ENCODE measurements around the gene PARD3. TPM values are rescaled to one million over a fixed set of nuclear protein-coding genes. Genes with fewer than 3 reads are reported as not detected.

The PARD3 gene
- total and polyA plus RNA-seq, 10 of the 15 experiments (the other 5 are each of a cell fraction or from before 2014, with no cell fraction given), result 2.6 to 43.1 (median 13.9) TPM

- TF ChIP-seq E2F4 (IDR thresholded peaks at IDR 0.05; ENCODE audit: low read depth, low read length), result no peak
- no peak for TF ChIP-seq IKZF2 (IDR thresholded peaks at IDR 0.05)
- no peak for TF ChIP-seq MXI1 (IDR thresholded peaks at IDR 0.05; ENCODE audit: low read depth, low read length)
- TF ChIP-seq SUZ12 (IDR thresholded peaks at IDR 0.05; ENCODE audit: unreplicated experiment), result no peak
- no peak for TF ChIP-seq ZBTB4 (CRISPR knock-in tag; IDR thresholded peaks at IDR 0.05)
- TF ChIP-seq MEF2B (IDR thresholded peaks at IDR 0.05; ENCODE audit: partially characterized antibody, poor library complexity, severe bottlenecking), result no peak
- TF ChIP-seq BCL3 (IDR thresholded peaks at IDR 0.05; ENCODE audit: borderline replicate concordance, insufficient read depth, low read depth, low read length, poor library complexity, severe bottlenecking), result no peak
- TF ChIP-seq ATF2 (IDR thresholded peaks at IDR 0.05; ENCODE audit: low read length), result no peak
- TF ChIP-seq E4F1 (IDR thresholded peaks at IDR 0.05; ENCODE audit: borderline replicate concordance, partially characterized antibody), result no peak
- no peak for TF ChIP-seq GATAD2B (conservative IDR thresholded peaks at IDR 0.05; ENCODE audit: low read depth)
- no peak for TF ChIP-seq HSF1 (IDR thresholded peaks at IDR 0.05; ENCODE audit: low read depth, low read length)
- TF ChIP-seq DPF2 (IDR thresholded peaks at IDR 0.05), result no peak
- no peak for TF ChIP-seq TCF3 (IDR thresholded peaks at IDR 0.05; ENCODE audit: borderline replicate concordance, insufficient read depth, low read depth, low read length)
Measured at GRCh38 chr10:34262985-34263384, 552.1 kb downstream of the PARD3 start (continued).

Data from GM12878 (cell line).